Neuronal stem cell (in vitro differentiated cells): ENCODE results near the gene ATG9B.

Experiments
- DNase-seq: peaks from one replicate; pipeline ENCODE4 v3.0.0-alpha.2; 2013; ENCODE audit warnings: low spot score
- H2AFZ ChIP-seq: one replicate; pipeline ENCODE4 v1.6.1; 2013; ENCODE audit warnings: mild to moderate bottlenecking, low read length, inconsistent platforms
- H2AK5ac ChIP-seq: 2 replicates; pipeline ENCODE4 v1.6.1; 2013; ENCODE audit warnings: low read depth, mild to moderate bottlenecking, inconsistent platforms, low read length, moderate library complexity, mixed read lengths
- H2BK120ac ChIP-seq: 2 replicates; pipeline ENCODE4 v1.6.1; 2013; ENCODE audit warnings: low read depth, mild to moderate bottlenecking, inconsistent platforms, low read length, moderate library complexity, mixed read lengths
- H2BK12ac ChIP-seq: one replicate; pipeline ENCODE4 v1.6.1; 2013; ENCODE audit warnings: low read length, inconsistent platforms
- H2BK15ac ChIP-seq: 2 replicates; pipeline ENCODE4 v1.6.1; 2013; ENCODE audit warnings: mild to moderate bottlenecking, low read length, inconsistent platforms, mixed read lengths
- H2BK5ac ChIP-seq: one replicate; pipeline ENCODE4 v1.6.1; 2013; ENCODE audit warnings: inconsistent platforms, mild to moderate bottlenecking, low read length, moderate library complexity
- H3K14ac ChIP-seq: one replicate; pipeline ENCODE4 v1.6.1; 2013; ENCODE audit warnings: low read length, inconsistent platforms
- H3K18ac ChIP-seq: 2 replicates; pipeline ENCODE4 v1.6.1; 2013; ENCODE audit warnings: low read length, inconsistent platforms
- H3K23ac ChIP-seq: 2 replicates; pipeline ENCODE4 v1.6.1; 2013; ENCODE audit warnings: low read depth, mild to moderate bottlenecking, mixed read lengths, low read length, inconsistent platforms; ENCODE audit not compliant: poor library complexity
- H3K27ac ChIP-seq: replicated peaks from 3 replicates; pipeline ENCODE4 v1.5.1; 2013; ENCODE audit warnings: low read length, inconsistent platforms
- H3K27me3 ChIP-seq, 3 experiments: 2 replicates each; pipeline ENCODE4 v1.6.1; 2013; ENCODE audit warnings: low read length in 3 of 3, mild to moderate bottlenecking in 2 of 3, inconsistent platforms in 1 of 3, low read depth in 1 of 3, mixed read lengths in 1 of 3, moderate library complexity in 1 of 3; ENCODE audit not compliant: control insufficient read depth in 3 of 3, insufficient read depth in 3 of 3
- H3K36me3 ChIP-seq, 2 donors: replicated peaks in 1 of 2; 2 replicates each; pipeline ENCODE4 v1.6.1; 2013; ENCODE audit warnings: low read length in 2 of 2; ENCODE audit not compliant: control insufficient read depth in 2 of 2, insufficient read depth in 2 of 2
- H3K4ac ChIP-seq: 2 replicates; pipeline ENCODE4 v1.6.1; 2013; ENCODE audit warnings: inconsistent platforms, mild to moderate bottlenecking, low read length, moderate library complexity
- H3K4me1 ChIP-seq, 2 donors: 1 replicate in 1 of 2; 2 replicates in 1 of 2; pipeline ENCODE4 v1.6.1; 2013; ENCODE audit warnings: low read length in 2 of 2, low read depth in 1 of 2; ENCODE audit not compliant: control insufficient read depth in 2 of 2, insufficient read depth in 1 of 2
- H3K4me2 ChIP-seq: one replicate; pipeline ENCODE4 v1.6.1; 2013; ENCODE audit warnings: mild to moderate bottlenecking, low read length, inconsistent platforms; ENCODE audit not compliant: insufficient read depth, poor library complexity, severe bottlenecking
- H3K4me3 ChIP-seq, 2 donors: 2 replicates each; pipeline ENCODE4 v1.5.1; 2013; ENCODE audit warnings: low read length in 2 of 2, mild to moderate bottlenecking in 2 of 2, inconsistent platforms in 1 of 2, moderate library complexity in 1 of 2
- H3K79me1 ChIP-seq: one replicate; pipeline ENCODE4 v1.6.1; 2013; ENCODE audit warnings: low read depth, mild to moderate bottlenecking, inconsistent platforms, low read length, moderate library complexity
- H3K9ac ChIP-seq: one replicate; pipeline ENCODE4 v1.6.1; 2013; ENCODE audit warnings: mild to moderate bottlenecking, low read depth, low read length, inconsistent platforms; ENCODE audit not compliant: poor library complexity
- H3K9me3 ChIP-seq, 2 donors: replicated peaks in 1 of 2; 2 replicates each; pipeline versions ENCODE3 to v1.6.1; 2013; ENCODE audit warnings: low read length in 2 of 2, mild to moderate bottlenecking in 2 of 2, inconsistent platforms in 1 of 2, low read depth in 1 of 2, mixed read lengths in 1 of 2, moderate library complexity in 1 of 2; ENCODE audit not compliant: control insufficient read depth in 2 of 2, insufficient read depth in 1 of 2
- H4K8ac ChIP-seq: one replicate; pipeline ENCODE4 v1.6.1; 2013; ENCODE audit warnings: low read depth, mild to moderate bottlenecking, inconsistent platforms, low read length, moderate library complexity
- H4K91ac ChIP-seq: one replicate; pipeline ENCODE4 v1.6.1; 2013; ENCODE audit warnings: low read length, low read depth, mild to moderate bottlenecking, inconsistent platforms; ENCODE audit not compliant: poor library complexity
- WGBS, 2 donors: extraction: QIAGEN DNeasy Blood & Tissue Kit; methylation state at CpG; one replicate each; pipeline ENCODE4 v1.1.7; 2013; ENCODE audit warnings: missing lambda C conversion rate in 2 of 2, mixed read lengths in 1 of 2; ENCODE audit not compliant: insufficient read length in 2 of 2, insufficient replicate concordance in 1 of 2; ENCODE audit errors: extremely low coverage in 2 of 2; 5-methylcytosine and 5-hydroxymethylcytosine counted together

ATG9B gene

GRCh38 chr7:151013733-151014497 lies 10.4 kb downstream of the ATG9B start:
- Histone ChIP-seq H3K23ac (peak overlapping the region; percentile 49), H2AK5ac (peak overlapping the region; percentile 93), H2BK12ac (peak overlapping the region; percentile 50), H3K9ac (peak overlapping the region; percentile 70), H3K79me1 (peaks cover 2% of the 10 kb centered on the region), H3K27ac (no peak overlapping the region), H4K91ac (no peak overlapping the region), H3K27me3 (peaks cover 0 to 13% (median 0%) of the 10 kb centered on the region in 3 experiments), H3K4me2 (peak overlapping the region; percentile 70), H3K4me3 (peak overlapping the region in 1 of 2 donors; percentile 77), H2AFZ (no peak overlapping the region), H2BK120ac (no peak overlapping the region), H3K4me1 (peaks cover 26 to 41% of the 10 kb centered on the region in 2 donors), H3K18ac (peak overlapping the region; percentile 93), H4K8ac (peak overlapping the region; percentile 57), H2BK5ac (peak overlapping the region; percentile 77), H3K36me3 (peaks cover 0 to 5% of the 10 kb centered on the region in 2 donors), H3K4ac (no peak overlapping the region), H3K14ac (peak overlapping the region; percentile 75), H3K9me3 (no peaks in the 10 kb centered on the region), H2BK15ac (peak overlapping the region; percentile 95)
- peak; percentile 88 for DNase-seq
- no CpG with 5 or more reads among the region's 55 CpGs for WGBS, 2 donors

GRCh38 chr7:151013356-151013732 lies 10.9 kb downstream of the ATG9B start:
- Histone ChIP-seq H3K18ac (peak overlapping the region; percentile 95), H3K27ac (peak overlapping the region; percentile 47), H4K8ac (no peak overlapping the region), H3K9ac (peak overlapping the region; percentile 12), H4K91ac (peak overlapping the region; percentile 64), H3K4ac (no peak overlapping the region), H3K27me3 (peaks cover 0 to 8% (median 0%) of the 10 kb centered on the region in 3 experiments), H2BK120ac (peak overlapping the region; percentile 67), H3K4me3 (peak overlapping the region in 1 of 2 donors; percentile 33), H3K14ac (no peak overlapping the region), H3K23ac (peak overlapping the region; percentile 82), H2BK5ac (peak overlapping the region; percentile 77), H3K4me2 (peak overlapping the region; percentile 52), H3K36me3 (peaks cover 0 to 5% of the 10 kb centered on the region in 2 donors), H2BK15ac (peak overlapping the region; percentile 95), H2BK12ac (no peak overlapping the region), H3K79me1 (peaks cover 2% of the 10 kb centered on the region), H2AK5ac (peak overlapping the region; percentile 93), H2AFZ (peak overlapping the region; percentile 21), H3K9me3 (no peaks in the 10 kb centered on the region), H3K4me1 (peaks cover 25 to 40% of the 10 kb centered on the region in 2 donors)
- no CpG with 5 or more reads among the region's 26 CpGs for WGBS, 2 donors
- no peak for DNase-seq

GRCh38 chr7:151012911-151013347 lies 11.4 kb downstream of the ATG9B start:
- no peaks in the 10 kb centered on the region for H3K9me3 ChIP-seq
- peak overlapping the region; percentile 95 for H3K18ac ChIP-seq
- peak overlapping the region; percentile 12 for H3K9ac ChIP-seq
- DNase-seq: no peak
- peak overlapping the region in 1 of 2 donors; percentile 33 for H3K4me3 ChIP-seq
- peak overlapping the region; percentile 77 for H2BK5ac ChIP-seq
- H3K36me3 ChIP-seq: peaks cover 0 to 5% of the 10 kb centered on the region in 2 donors
- peaks cover 0 to 5% (median 0%) of the 10 kb centered on the region in 3 experiments for H3K27me3 ChIP-seq
- peak overlapping the region; percentile 93 for H2AK5ac ChIP-seq
- peak overlapping the region; percentile 67 for H2BK120ac ChIP-seq
- no peak overlapping the region for H3K4ac ChIP-seq
- H2BK15ac ChIP-seq: peak overlapping the region; percentile 95
- H2BK12ac ChIP-seq: no peak overlapping the region
- H4K8ac ChIP-seq: no peak overlapping the region
- H3K79me1 ChIP-seq: peaks cover 2% of the 10 kb centered on the region
- peak overlapping the region; percentile 21 for H2AFZ ChIP-seq
- peak overlapping the region; percentile 47 for H3K27ac ChIP-seq
- no peak overlapping the region for H3K14ac ChIP-seq
- H3K4me1 ChIP-seq: peaks cover 22 to 42% of the 10 kb centered on the region in 2 donors
- peak overlapping the region; percentile 64 for H4K91ac ChIP-seq
- H3K4me2 ChIP-seq: peak overlapping the region; percentile 52
- peak overlapping the region; percentile 82 for H3K23ac ChIP-seq
- no CpG with 5 or more reads among the region's 23 CpGs for WGBS, 2 donors

GRCh38 chr7:151012031-151012692 lies 12.1 kb downstream of the ATG9B start:
- H2AK5ac ChIP-seq: peak overlapping the region; percentile 5
- no peak overlapping the region for H4K8ac ChIP-seq

More at GRCh38 chr7:151012031-151012692, 12.1 kb downstream of the ATG9B start:
- Histone ChIP-seq H2BK15ac (peak overlapping the region; percentile 83), H3K79me1 (peaks cover 2% of the 10 kb centered on the region), H3K4me1 (peaks cover 19 to 36% of the 10 kb centered on the region in 2 donors), H2BK120ac (no peak overlapping the region), H3K9ac (no peak overlapping the region), H4K91ac (peak overlapping the region; percentile 69), H3K23ac (no peak overlapping the region), H3K14ac (no peak overlapping the region), H2AFZ (no peak overlapping the region), H3K4me2 (no peak overlapping the region), H2BK12ac (peak overlapping the region; percentile 19), H3K27ac (no peak overlapping the region), H3K36me3 (peaks cover 0 to 5% of the 10 kb centered on the region in 2 donors), H2BK5ac (no peak overlapping the region), H3K4ac (no peak overlapping the region), H3K4me3 (no peak overlapping the region), H3K9me3 (no peaks in the 10 kb centered on the region), H3K27me3 (no peaks in the 10 kb centered on the region), H3K18ac (peak overlapping the region; percentile 62)
- DNase-seq: no peak
- no CpG with 5 or more reads among the region's 6 CpGs for WGBS, 2 donors
